HepG2 (cell line): ENCODE measurements around the gene SRSF2. TPM values are rescaled to one million over a fixed set of nuclear protein-coding genes. Genes with fewer than 3 reads are reported as not detected.

Experiments used
- ATF7-NPFF ChIP-seq: sonication (generic); formaldehyde crosslinking; IDR thresholded peaks from 2 replicates; pipeline ENCODE4 v1.8.1; 2023; ENCODE audit warnings: mild to moderate bottlenecking, low read depth, missing genetic modification reagents, moderate library complexity
- CAMTA2 ChIP-seq: sonication (generic); formaldehyde crosslinking; IDR thresholded peaks from 2 replicates; pipeline ENCODE4 v1.4.0; 2020; ENCODE audit warnings: mild to moderate bottlenecking, missing genetic modification reagents, borderline replicate concordance
- CEBPG ChIP-seq: IDR thresholded peaks from 2 replicates; pipeline ENCODE4 v1.6.1; 2016
- FOXA3 ChIP-seq: IDR thresholded peaks from 2 replicates; pipeline ENCODE4 v1.6.1; 2016; ENCODE audit warnings: missing genetic modification reagents, missing compliant biosample characterization
- HCFC1 ChIP-seq: fragments of 150-350 bp; IDR thresholded peaks from 2 replicates; pipeline ENCODE4 v1.6.1; 2014; ENCODE audit warnings: low read depth, low read length
- KLF12 ChIP-seq: sonication (generic); formaldehyde crosslinking; IDR thresholded peaks from 2 replicates; pipeline ENCODE4 v1.4.0; 2020; ENCODE audit warnings: missing genetic modification reagents, borderline replicate concordance
- MAFG ChIP-seq: sonication (generic); formaldehyde crosslinking; IDR thresholded peaks from 2 replicates; pipeline ENCODE4 v1.5.1; 2020; ENCODE audit warnings: mild to moderate bottlenecking, missing genetic modification reagents
- ZBTB3 ChIP-seq: sonication (generic); formaldehyde crosslinking; IDR thresholded peaks from 2 replicates; pipeline ENCODE4 v1.4.0; 2020; ENCODE audit warnings: low read depth, mild to moderate bottlenecking, moderate library complexity, missing genetic modification reagents, borderline replicate concordance
- ZC3H4 ChIP-seq: sonication (generic); formaldehyde crosslinking; IDR thresholded peaks from 2 replicates; pipeline ENCODE4 v1.4.0; 2020; ENCODE audit warnings: missing genetic modification reagents, borderline replicate concordance
- ZNF12 ChIP-seq: sonication (generic); formaldehyde crosslinking; IDR thresholded peaks from 2 replicates; pipeline ENCODE4 v1.5.0; 2020; ENCODE audit warnings: missing genetic modification reagents
- ZNF724P ChIP-seq: sonication (generic); formaldehyde crosslinking; IDR thresholded peaks from 2 replicates; pipeline ENCODE4 v1.8.0; 2022; ENCODE audit warnings: missing genetic modification reagents, borderline replicate concordance
- ZNF891 ChIP-seq: sonication (generic); formaldehyde crosslinking; IDR thresholded peaks from 2 replicates; pipeline ENCODE4 v1.5.0; 2020; ENCODE audit warnings: mild to moderate bottlenecking, missing genetic modification reagents
- polyA plus RNA-seq, 8 experiments: library from polyadenylated mRNA; depleted of rRNA in 3 of 8; stranded (reverse) in 7 of 8; unstranded in 1 of 8; fragments of >200 nt; fragmentation: Illumina TruSeq in 4 of 8; extraction: Trizol in 4 of 8; gene quantifications; 2 replicates each; pipeline versions ENCODE4 v1.2.1 to v1.2.3, GENCODE V29; 2011 to 2016; ENCODE audit warnings: low read depth in 4 of 8, missing spikeins in 1 of 8, mixed read lengths in 1 of 8; ENCODE audit not compliant: insufficient read depth in 1 of 8
- total RNA-seq, 5 experiments: library from RNA; depleted of rRNA; stranded (reverse); fragments of >200 nt; fragmentation: Illumina TruSeq; extraction: Trizol; gene quantifications; 2 replicates each; pipeline ENCODE4 v1.2.3, GENCODE V29; 2016; ENCODE audit warnings: low read depth in 1 of 5
- TF ChIP-seq, protein P1 (sequence below): sonication (generic); formaldehyde crosslinking; IDR thresholded peaks from 2 replicates; pipeline ENCODE4 v1.8.1; 2022; ENCODE audit warnings: mild to moderate bottlenecking, missing genetic modification reagents
- TF ChIP-seq, protein P2 (sequence below): sonication (generic); formaldehyde crosslinking; IDR thresholded peaks from 2 replicates; pipeline ENCODE4 v1.4.0; 2020; ENCODE audit warnings: missing genetic modification reagents, borderline replicate concordance
- TF ChIP-seq, protein P3 (sequence below): sonication (generic); formaldehyde crosslinking; IDR thresholded peaks from 2 replicates; pipeline ENCODE4 v1.5.1; 2020; ENCODE audit warnings: mild to moderate bottlenecking, missing genetic modification reagents, moderate library complexity
- TF ChIP-seq, protein P4 (sequence below): sonication (generic); formaldehyde crosslinking; IDR thresholded peaks from 2 replicates; pipeline ENCODE4 v1.4.0; 2020; ENCODE audit warnings: missing genetic modification reagents
- TF ChIP-seq, protein P5 (sequence below): sonication (generic); formaldehyde crosslinking; IDR thresholded peaks from 2 replicates; pipeline ENCODE4 v1.4.0; 2020; ENCODE audit warnings: missing genetic modification reagents

SRSF2 gene
- total and polyA plus RNA-seq, 2 of the 13 experiments (the other 11 are each of a cell fraction or from before 2014, with no cell fraction given) = 306 to 319 TPM

DNA sequence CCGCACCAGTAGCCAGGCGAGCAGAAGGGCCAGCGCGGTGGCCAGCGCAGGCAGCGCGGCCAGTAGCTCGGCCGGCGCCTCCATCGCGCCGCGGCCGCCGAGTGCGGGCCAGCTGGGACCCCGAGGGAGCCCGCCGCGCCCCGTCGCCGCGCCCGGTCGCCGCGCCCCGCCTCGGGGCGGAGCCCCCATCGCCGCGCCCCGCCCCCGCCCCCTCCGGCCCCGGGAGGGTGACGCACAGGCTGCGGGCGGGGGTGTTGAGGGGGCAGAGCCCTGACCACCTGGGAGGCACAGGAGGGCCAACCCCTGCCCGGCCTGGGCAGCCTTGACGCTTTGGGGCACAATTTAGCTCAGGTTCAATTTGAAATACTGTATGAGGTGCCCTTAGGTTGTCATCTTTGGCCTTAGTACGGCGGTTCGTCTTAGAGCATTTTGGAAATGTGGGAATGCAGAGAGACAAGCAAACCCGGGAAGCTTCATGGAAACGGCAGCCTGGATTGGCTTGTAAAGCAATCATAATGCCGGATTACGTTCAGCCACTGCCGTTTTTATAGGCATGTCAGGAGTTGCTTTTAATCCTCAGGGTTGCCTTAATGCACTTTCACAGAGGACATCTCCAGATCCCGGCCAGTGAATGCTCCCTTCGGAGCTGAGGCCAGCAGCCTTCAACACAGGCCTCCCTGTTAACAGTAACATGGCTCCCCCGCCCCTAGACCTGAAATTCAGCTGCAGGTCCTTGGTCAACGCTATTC lies 26.1 kb downstream of the SRSF2 start, which contains the start of gene MXRA7 (continued):
- TF ChIP-seq, protein P1, sequence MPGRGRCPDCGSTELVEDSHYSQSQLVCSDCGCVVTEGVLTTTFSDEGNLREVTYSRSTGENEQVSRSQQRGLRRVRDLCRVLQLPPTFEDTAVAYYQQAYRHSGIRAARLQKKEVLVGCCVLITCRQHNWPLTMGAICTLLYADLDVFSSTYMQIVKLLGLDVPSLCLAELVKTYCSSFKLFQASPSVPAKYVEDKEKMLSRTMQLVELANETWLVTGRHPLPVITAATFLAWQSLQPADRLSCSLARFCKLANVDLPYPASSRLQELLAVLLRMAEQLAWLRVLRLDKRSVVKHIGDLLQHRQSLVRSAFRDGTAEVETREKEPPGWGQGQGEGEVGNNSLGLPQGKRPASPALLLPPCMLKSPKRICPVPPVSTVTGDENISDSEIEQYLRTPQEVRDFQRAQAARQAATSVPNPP (CRISPR knock-in tag) = no peak
- TF ChIP-seq ZNF891 (CRISPR knock-in tag) (no peak), ZNF12 (no peak), ZBTB3 (no peak), FOXA3 (no peak), HCFC1 (no peak), ZNF724P (no peak), KLF12 (CRISPR knock-in tag) (no peak; the same call in 1 of the 2 replicates), CEBPG (no peak), CAMTA2 (no peak), ZC3H4 (CRISPR knock-in tag) (no peak), ATF7-NPFF (CRISPR knock-in tag) (no peak), MAFG (no peak)
- TF ChIP-seq, protein P2, sequence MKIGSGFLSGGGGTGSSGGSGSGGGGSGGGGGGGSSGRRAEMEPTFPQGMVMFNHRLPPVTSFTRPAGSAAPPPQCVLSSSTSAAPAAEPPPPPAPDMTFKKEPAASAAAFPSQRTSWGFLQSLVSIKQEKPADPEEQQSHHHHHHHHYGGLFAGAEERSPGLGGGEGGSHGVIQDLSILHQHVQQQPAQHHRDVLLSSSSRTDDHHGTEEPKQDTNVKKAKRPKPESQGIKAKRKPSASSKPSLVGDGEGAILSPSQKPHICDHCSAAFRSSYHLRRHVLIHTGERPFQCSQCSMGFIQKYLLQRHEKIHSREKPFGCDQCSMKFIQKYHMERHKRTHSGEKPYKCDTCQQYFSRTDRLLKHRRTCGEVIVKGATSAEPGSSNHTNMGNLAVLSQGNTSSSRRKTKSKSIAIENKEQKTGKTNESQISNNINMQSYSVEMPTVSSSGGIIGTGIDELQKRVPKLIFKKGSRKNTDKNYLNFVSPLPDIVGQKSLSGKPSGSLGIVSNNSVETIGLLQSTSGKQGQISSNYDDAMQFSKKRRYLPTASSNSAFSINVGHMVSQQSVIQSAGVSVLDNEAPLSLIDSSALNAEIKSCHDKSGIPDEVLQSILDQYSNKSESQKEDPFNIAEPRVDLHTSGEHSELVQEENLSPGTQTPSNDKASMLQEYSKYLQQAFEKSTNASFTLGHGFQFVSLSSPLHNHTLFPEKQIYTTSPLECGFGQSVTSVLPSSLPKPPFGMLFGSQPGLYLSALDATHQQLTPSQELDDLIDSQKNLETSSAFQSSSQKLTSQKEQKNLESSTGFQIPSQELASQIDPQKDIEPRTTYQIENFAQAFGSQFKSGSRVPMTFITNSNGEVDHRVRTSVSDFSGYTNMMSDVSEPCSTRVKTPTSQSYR (CRISPR knock-in tag) = 0 out of 2 replicates have a peak, but pooled peaks have one; percentile 22
- TF ChIP-seq, protein P3, sequence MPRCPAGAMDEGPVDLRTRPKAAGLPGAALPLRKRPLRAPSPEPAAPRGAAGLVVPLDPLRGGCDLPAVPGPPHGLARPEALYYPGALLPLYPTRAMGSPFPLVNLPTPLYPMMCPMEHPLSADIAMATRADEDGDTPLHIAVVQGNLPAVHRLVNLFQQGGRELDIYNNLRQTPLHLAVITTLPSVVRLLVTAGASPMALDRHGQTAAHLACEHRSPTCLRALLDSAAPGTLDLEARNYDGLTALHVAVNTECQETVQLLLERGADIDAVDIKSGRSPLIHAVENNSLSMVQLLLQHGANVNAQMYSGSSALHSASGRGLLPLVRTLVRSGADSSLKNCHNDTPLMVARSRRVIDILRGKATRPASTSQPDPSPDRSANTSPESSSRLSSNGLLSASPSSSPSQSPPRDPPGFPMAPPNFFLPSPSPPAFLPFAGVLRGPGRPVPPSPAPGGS (CRISPR knock-in tag) = no peak
- TF ChIP-seq, protein P4, sequence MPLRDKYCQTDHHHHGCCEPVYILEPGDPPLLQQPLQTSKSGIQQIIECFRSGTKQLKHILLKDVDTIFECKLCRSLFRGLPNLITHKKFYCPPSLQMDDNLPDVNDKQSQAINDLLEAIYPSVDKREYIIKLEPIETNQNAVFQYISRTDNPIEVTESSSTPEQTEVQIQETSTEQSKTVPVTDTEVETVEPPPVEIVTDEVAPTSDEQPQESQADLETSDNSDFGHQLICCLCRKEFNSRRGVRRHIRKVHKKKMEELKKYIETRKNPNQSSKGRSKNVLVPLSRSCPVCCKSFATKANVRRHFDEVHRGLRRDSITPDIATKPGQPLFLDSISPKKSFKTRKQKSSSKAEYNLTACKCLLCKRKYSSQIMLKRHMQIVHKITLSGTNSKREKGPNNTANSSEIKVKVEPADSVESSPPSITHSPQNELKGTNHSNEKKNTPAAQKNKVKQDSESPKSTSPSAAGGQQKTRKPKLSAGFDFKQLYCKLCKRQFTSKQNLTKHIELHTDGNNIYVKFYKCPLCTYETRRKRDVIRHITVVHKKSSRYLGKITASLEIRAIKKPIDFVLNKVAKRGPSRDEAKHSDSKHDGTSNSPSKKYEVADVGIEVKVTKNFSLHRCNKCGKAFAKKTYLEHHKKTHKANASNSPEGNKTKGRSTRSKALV (CRISPR knock-in tag) = no peak
- TF ChIP-seq, protein P5, sequence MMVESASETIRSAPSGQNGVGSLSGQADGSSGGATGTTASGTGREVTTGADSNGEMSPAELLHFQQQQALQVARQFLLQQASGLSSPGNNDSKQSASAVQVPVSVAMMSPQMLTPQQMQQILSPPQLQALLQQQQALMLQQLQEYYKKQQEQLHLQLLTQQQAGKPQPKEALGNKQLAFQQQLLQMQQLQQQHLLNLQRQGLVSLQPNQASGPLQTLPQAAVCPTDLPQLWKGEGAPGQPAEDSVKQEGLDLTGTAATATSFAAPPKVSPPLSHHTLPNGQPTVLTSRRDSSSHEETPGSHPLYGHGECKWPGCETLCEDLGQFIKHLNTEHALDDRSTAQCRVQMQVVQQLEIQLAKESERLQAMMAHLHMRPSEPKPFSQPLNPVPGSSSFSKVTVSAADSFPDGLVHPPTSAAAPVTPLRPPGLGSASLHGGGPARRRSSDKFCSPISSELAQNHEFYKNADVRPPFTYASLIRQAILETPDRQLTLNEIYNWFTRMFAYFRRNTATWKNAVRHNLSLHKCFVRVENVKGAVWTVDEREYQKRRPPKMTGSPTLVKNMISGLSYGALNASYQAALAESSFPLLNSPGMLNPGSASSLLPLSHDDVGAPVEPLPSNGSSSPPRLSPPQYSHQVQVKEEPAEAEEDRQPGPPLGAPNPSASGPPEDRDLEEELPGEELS (CRISPR knock-in tag) = no peak
